ENCODE data around the gene EPN2.

Gene EPN2

DNA sequence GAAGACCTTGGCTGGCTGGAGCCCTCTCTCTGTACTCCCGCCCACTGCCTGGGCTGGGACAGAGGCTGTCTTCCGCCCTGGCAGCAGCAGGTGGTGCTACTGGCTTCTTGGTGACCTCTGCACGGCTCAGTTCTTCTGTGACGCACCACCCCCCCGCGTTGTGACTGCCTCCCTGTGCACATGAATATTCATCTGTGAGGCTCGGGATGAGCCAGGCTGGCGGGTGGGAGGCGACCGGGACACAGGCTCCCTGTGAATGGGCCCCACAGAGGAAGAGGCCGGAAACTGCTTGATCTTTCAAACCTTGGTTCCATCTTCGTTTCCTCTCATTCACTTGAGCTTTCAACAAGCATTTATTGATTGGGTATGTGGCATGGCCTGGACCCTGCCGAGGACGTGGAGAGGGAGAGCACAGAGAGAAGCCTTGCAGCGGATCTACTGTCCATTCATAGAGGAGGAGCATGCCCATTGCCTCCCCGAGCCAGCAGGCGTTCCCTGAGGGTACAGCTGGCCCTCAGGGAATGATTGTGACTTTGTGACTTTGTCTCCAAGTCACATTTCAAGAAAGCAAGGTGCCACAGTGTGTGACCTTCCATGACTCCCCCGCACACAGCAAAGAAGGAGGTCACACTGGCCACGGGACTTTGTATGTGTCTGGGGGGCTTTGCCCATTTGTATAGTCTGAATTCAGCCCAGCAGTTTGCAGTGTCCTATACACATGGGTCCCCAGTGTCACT is 80.4 kb downstream of the EPN2 start:
- peak; percentile 71 for DNase-seq (ENCODE audit: low spot score)
- Histone ChIP-seq H3K4ac (ENCODE audit: low read length) (no peak overlapping the region), H2BK5ac (ENCODE audit: low read length) (no peak overlapping the region), H4K91ac (ENCODE audit: low read depth, low read length, poor library complexity) (no peak overlapping the region), H2BK120ac (ENCODE audit: low read depth, low read length) (no peak overlapping the region), H2BK15ac (ENCODE audit: low read length) (no peak overlapping the region), H4K8ac (ENCODE audit: low read depth, low read length) (no peak overlapping the region), H3K27me3 (ENCODE audit: control insufficient read depth in 3 of 3, insufficient read depth in 3 of 3, low read depth in 1 of 3, low read length in 3 of 3) (no peaks in the 10 kb centered on the region), H3K23ac (ENCODE audit: low read depth, low read length, poor library complexity) (peak overlapping the region; percentile 6), H3K14ac (ENCODE audit: low read length) (no peak overlapping the region), H3K9me3 (replicated peaks in 1 of 2; ENCODE audit: control insufficient read depth in 2 of 2, insufficient read depth in 1 of 2, low read depth in 1 of 2, low read length in 2 of 2) (no peaks in the 10 kb centered on the region), H3K18ac (ENCODE audit: low read length) (peak overlapping the region; percentile 66), H2AFZ (ENCODE audit: low read length) (peak overlapping the region; percentile 55), H3K79me1 (ENCODE audit: low read depth, low read length) (no peaks in the 10 kb centered on the region), H3K4me1 (ENCODE audit: control insufficient read depth in 2 of 2, insufficient read depth in 1 of 2, low read depth in 1 of 2, low read length in 2 of 2) (peaks cover 7 to 18% of the 10 kb centered on the region in 2 donors), H3K4me2 (ENCODE audit: insufficient read depth, low read length, poor library complexity, severe bottlenecking) (peak overlapping the region; percentile 30), H3K36me3 (replicated peaks in 1 of 2; ENCODE audit: control insufficient read depth in 2 of 2, insufficient read depth in 2 of 2, low read length in 2 of 2) (peaks cover 4 to 60% of the 10 kb centered on the region in 2 donors), H2AK5ac (ENCODE audit: low read depth, low read length) (no peak overlapping the region), H3K9ac (ENCODE audit: low read depth, low read length, poor library complexity) (no peak overlapping the region), H3K27ac (replicated peaks; ENCODE audit: low read length) (peak overlapping the region; percentile 25), H2BK12ac (ENCODE audit: low read length) (no peak overlapping the region), H3K4me3 (ENCODE audit: low read length in 2 of 2) (peak overlapping the region in 1 of 2 donors; percentile 26)
- no CpG with 5 or more reads among the region's 19 CpGs for WGBS, 2 donors (ENCODE audit: extremely low coverage in 2 of 2, insufficient read length in 2 of 2, insufficient replicate concordance in 1 of 2)

GRCh38 chr17:19318611-19319010 is 81.4 kb downstream of the EPN2 start:
- Histone ChIP-seq H4K91ac (ENCODE audit: low read depth, low read length, poor library complexity) (no peak overlapping the region), H2BK5ac (ENCODE audit: low read length) (no peak overlapping the region), H4K8ac (ENCODE audit: low read depth, low read length) (no peak overlapping the region), H2AK5ac (ENCODE audit: low read depth, low read length) (no peak overlapping the region), H3K9ac (ENCODE audit: low read depth, low read length, poor library complexity) (no peak overlapping the region), H3K4ac (ENCODE audit: low read length) (no peak overlapping the region), H2BK15ac (ENCODE audit: low read length) (no peak overlapping the region), H3K27ac (replicated peaks; ENCODE audit: low read length) (no peak overlapping the region), H3K79me1 (ENCODE audit: low read depth, low read length) (no peaks in the 10 kb centered on the region), H3K4me2 (ENCODE audit: insufficient read depth, low read length, poor library complexity, severe bottlenecking) (no peak overlapping the region), H3K9me3 (replicated peaks in 1 of 2; ENCODE audit: control insufficient read depth in 2 of 2, insufficient read depth in 1 of 2, low read depth in 1 of 2, low read length in 2 of 2) (no peaks in the 10 kb centered on the region), H3K27me3 (ENCODE audit: control insufficient read depth in 3 of 3, insufficient read depth in 3 of 3, low read depth in 1 of 3, low read length in 3 of 3) (no peaks in the 10 kb centered on the region), H2AFZ (ENCODE audit: low read length) (no peak overlapping the region), H2BK12ac (ENCODE audit: low read length) (no peak overlapping the region), H3K4me3 (ENCODE audit: low read length in 2 of 2) (no peak overlapping the region), H3K36me3 (replicated peaks in 1 of 2; ENCODE audit: control insufficient read depth in 2 of 2, insufficient read depth in 2 of 2, low read length in 2 of 2) (peaks cover 2 to 60% of the 10 kb centered on the region in 2 donors), H3K4me1 (ENCODE audit: control insufficient read depth in 2 of 2, insufficient read depth in 1 of 2, low read depth in 1 of 2, low read length in 2 of 2) (peaks cover 7 to 18% of the 10 kb centered on the region in 2 donors), H3K23ac (ENCODE audit: low read depth, low read length, poor library complexity) (no peak overlapping the region), H3K18ac (ENCODE audit: low read length) (no peak overlapping the region), H3K14ac (ENCODE audit: low read length) (no peak overlapping the region), H2BK120ac (ENCODE audit: low read depth, low read length) (no peak overlapping the region)
- DNase-seq (ENCODE audit: low spot score), result no peak
- WGBS, 2 donors (ENCODE audit: extremely low coverage in 2 of 2, insufficient read length in 2 of 2, insufficient replicate concordance in 1 of 2), result no CpG with 5 or more reads among the region's 6 CpGs

DNA sequence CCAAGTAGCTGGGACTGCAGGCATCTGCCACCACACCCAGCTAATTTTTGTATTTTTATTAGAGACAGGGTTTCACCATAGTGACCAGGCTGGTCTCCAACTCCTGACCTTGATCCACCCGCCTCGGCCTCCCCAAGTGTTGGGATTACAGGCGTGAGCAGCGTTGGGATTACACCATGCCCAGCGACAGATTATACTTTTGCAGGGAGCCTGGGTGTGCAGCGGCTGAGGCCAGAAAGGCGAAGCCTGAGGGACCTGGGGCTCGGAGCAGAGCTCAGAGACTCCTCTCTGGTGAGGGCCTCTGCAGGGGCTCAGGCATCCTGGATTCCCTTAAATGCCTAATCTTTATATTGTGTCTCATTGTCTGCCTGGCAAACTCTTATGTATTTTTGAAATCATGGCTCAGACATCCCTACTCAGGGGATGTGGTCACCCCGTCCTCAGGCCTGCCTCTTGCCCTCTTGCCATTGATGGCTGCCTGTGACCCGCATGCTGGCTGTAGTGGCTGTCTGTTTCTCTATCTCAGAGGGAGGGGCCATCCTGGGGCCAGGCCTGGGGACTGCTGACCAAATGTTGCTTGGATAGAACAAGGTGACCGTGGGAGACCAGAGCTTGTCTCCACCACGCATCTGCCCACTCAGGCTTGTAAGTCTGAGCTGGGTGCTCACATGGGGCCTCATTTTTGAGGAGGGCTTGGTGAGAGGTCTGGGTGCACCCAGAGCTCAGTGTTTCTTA is 82.8 kb downstream of the EPN2 start:
- Histone ChIP-seq H3K14ac (ENCODE audit: low read length) (no peak overlapping the region), H3K4ac (ENCODE audit: low read length) (no peak overlapping the region), H4K8ac (ENCODE audit: low read depth, low read length) (no peak overlapping the region), H3K4me2 (ENCODE audit: insufficient read depth, low read length, poor library complexity, severe bottlenecking) (no peak overlapping the region), H3K18ac (ENCODE audit: low read length) (peak overlapping the region; percentile 56), H3K36me3 (replicated peaks in 1 of 2; ENCODE audit: control insufficient read depth in 2 of 2, insufficient read depth in 2 of 2, low read length in 2 of 2) (peaks cover 0 to 60% of the 10 kb centered on the region in 2 donors), H3K9ac (ENCODE audit: low read depth, low read length, poor library complexity) (peak overlapping the region; percentile 14), H2BK120ac (ENCODE audit: low read depth, low read length) (no peak overlapping the region), H3K9me3 (replicated peaks in 1 of 2; ENCODE audit: control insufficient read depth in 2 of 2, insufficient read depth in 1 of 2, low read depth in 1 of 2, low read length in 2 of 2) (peaks cover 0 to 4% of the 10 kb centered on the region in 2 donors), H3K79me1 (ENCODE audit: low read depth, low read length) (no peaks in the 10 kb centered on the region), H2BK15ac (ENCODE audit: low read length) (no peak overlapping the region), H3K23ac (ENCODE audit: low read depth, low read length, poor library complexity) (peak overlapping the region; percentile 34), H3K4me3 (ENCODE audit: low read length in 2 of 2) (no peak overlapping the region), H3K27me3 (ENCODE audit: control insufficient read depth in 3 of 3, insufficient read depth in 3 of 3, low read depth in 1 of 3, low read length in 3 of 3) (no peaks in the 10 kb centered on the region), H4K91ac (ENCODE audit: low read depth, low read length, poor library complexity) (no peak overlapping the region), H2BK5ac (ENCODE audit: low read length) (no peak overlapping the region), H3K4me1 (ENCODE audit: control insufficient read depth in 2 of 2, insufficient read depth in 1 of 2, low read depth in 1 of 2, low read length in 2 of 2) (peaks cover 7 to 18% of the 10 kb centered on the region in 2 donors), H3K27ac (replicated peaks; ENCODE audit: low read length) (no peak overlapping the region), H2AK5ac (ENCODE audit: low read depth, low read length) (no peak overlapping the region), H2BK12ac (ENCODE audit: low read length) (no peak overlapping the region), H2AFZ (ENCODE audit: low read length) (no peak overlapping the region)
- no CpG with 5 or more reads among the region's 12 CpGs for WGBS, 2 donors (ENCODE audit: extremely low coverage in 2 of 2, insufficient read length in 2 of 2, insufficient replicate concordance in 1 of 2)
- DNase-seq (ENCODE audit: low spot score), result no peak

DNA sequence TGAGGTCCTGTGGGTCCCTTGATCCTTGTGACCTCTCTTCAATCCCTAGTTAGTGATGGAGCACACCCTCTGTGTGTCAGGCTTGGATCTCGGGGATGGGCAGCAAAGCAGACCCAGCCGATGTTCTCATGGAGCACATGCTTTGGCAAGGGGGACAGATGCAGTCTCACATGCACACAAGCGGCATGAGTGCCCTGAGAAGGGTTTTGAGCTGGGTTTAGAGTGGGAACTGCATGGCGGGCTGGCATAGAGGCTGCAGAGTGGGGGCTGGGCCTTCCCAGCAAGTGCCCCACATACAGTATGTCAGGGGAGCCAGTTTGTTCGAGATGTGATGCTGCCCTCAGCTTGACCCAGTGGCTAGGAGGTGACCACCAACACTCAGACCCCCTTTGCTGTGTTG is 83.7 kb downstream of the EPN2 start:
- Histone ChIP-seq H2AK5ac (ENCODE audit: low read depth, low read length) (no peak overlapping the region), H3K9me3 (replicated peaks in 1 of 2; ENCODE audit: control insufficient read depth in 2 of 2, insufficient read depth in 1 of 2, low read depth in 1 of 2, low read length in 2 of 2) (peaks cover 0 to 13% of the 10 kb centered on the region in 2 donors), H3K23ac (ENCODE audit: low read depth, low read length, poor library complexity) (no peak overlapping the region), H3K4ac (ENCODE audit: low read length) (no peak overlapping the region), H3K9ac (ENCODE audit: low read depth, low read length, poor library complexity) (no peak overlapping the region), H3K4me1 (ENCODE audit: control insufficient read depth in 2 of 2, insufficient read depth in 1 of 2, low read depth in 1 of 2, low read length in 2 of 2) (peaks cover 7 to 18% of the 10 kb centered on the region in 2 donors), H3K4me3 (ENCODE audit: low read length in 2 of 2) (no peak overlapping the region), H4K8ac (ENCODE audit: low read depth, low read length) (no peak overlapping the region), H3K4me2 (ENCODE audit: insufficient read depth, low read length, poor library complexity, severe bottlenecking) (no peak overlapping the region), H3K14ac (ENCODE audit: low read length) (no peak overlapping the region), H3K27me3 (ENCODE audit: control insufficient read depth in 3 of 3, insufficient read depth in 3 of 3, low read depth in 1 of 3, low read length in 3 of 3) (no peaks in the 10 kb centered on the region), H2AFZ (ENCODE audit: low read length) (no peak overlapping the region), H3K27ac (replicated peaks; ENCODE audit: low read length) (no peak overlapping the region), H3K79me1 (ENCODE audit: low read depth, low read length) (no peaks in the 10 kb centered on the region), H4K91ac (ENCODE audit: low read depth, low read length, poor library complexity) (no peak overlapping the region), H2BK12ac (ENCODE audit: low read length) (no peak overlapping the region), H2BK15ac (ENCODE audit: low read length) (no peak overlapping the region), H2BK5ac (ENCODE audit: low read length) (no peak overlapping the region), H3K36me3 (replicated peaks in 1 of 2; ENCODE audit: control insufficient read depth in 2 of 2, insufficient read depth in 2 of 2, low read length in 2 of 2) (peaks cover 0 to 60% of the 10 kb centered on the region in 2 donors), H2BK120ac (ENCODE audit: low read depth, low read length) (no peak overlapping the region), H3K18ac (ENCODE audit: low read length) (no peak overlapping the region)
- DNase-seq (ENCODE audit: low spot score), result no peak
- no CpG with 5 or more reads among the region's 5 CpGs for WGBS, 2 donors (ENCODE audit: extremely low coverage in 2 of 2, insufficient read length in 2 of 2, insufficient replicate concordance in 1 of 2)

Measured in neuronal stem cell (in vitro differentiated cells).